Measurements from ENCODE around the gene DCLK2. TPM values are rescaled to one million over a fixed set of nuclear protein-coding genes. Genes with fewer than 3 reads are reported as not detected.

Gene DCLK2
- polyA plus RNA-seq, 1 of the 3 experiments (the other 2 are of a cell fraction) = 10.1 TPM

- TF ChIP-seq MAX (IDR thresholded peaks at IDR 0.05; ENCODE audit: low read depth) (no peak), NRF1 (IDR thresholded peaks at IDR 0.05; ENCODE audit: low read depth, low read length) (no peak), USF1 (IDR thresholded peaks at IDR 0.05; ENCODE audit: borderline replicate concordance, low read depth) (no peak), GABPA (IDR thresholded peaks at IDR 0.05; ENCODE audit: low read depth) (no peak), PBX3 (IDR thresholded peaks at IDR 0.05) (peak; percentile 39; the same call in 1 of the 2 replicates), USF2 (IDR thresholded peaks at IDR 0.05; ENCODE audit: borderline replicate concordance, low read depth, low read length) (no peak), POLR2AphosphoS5 (IDR thresholded peaks at IDR 0.05; ENCODE audit: low read depth, low read length) (no peak), RXRA (IDR thresholded peaks at IDR 0.05; ENCODE audit: borderline replicate concordance, low read depth) (peak; percentile 26; the same call in 1 of the 2 replicates), FOSL2 (IDR thresholded peaks at IDR 0.05; ENCODE audit: borderline replicate concordance, low read depth) (no peak), SIN3A (IDR thresholded peaks at IDR 0.05; ENCODE audit: borderline replicate concordance, low read depth, low read length) (no peak), EP300 (IDR thresholded peaks at IDR 0.05; ENCODE audit: borderline replicate concordance in 1 of 2, low read depth in 1 of 2, low read length in 1 of 2) (no peak; a peak in 2 of 4 replicates)
Measured at GRCh38 chr4:150164055-150164454, 85.8 kb downstream of the DCLK2 start (continued).

GRCh38 chr4:150164956-150165629 lies 86.8 kb downstream of the DCLK2 start:
- ChIA-PET CTCF (interaction anchor here (1.0 kb wide), 1 partner anchor 78 kb away, joined by 3 read pairs; no protein-coding TSS in a partner anchor), POLR2A (interaction anchor here (1.6 kb wide), 1 partner anchor 11 kb away, joined by 3 read pairs; no protein-coding TSS in a partner anchor)
- H3F3A ChIP-seq (replicated peaks; ENCODE audit: insufficient read depth) = peaks cover 19% of the 10 kb centered on the region
- no peak for TF ChIP-seq CHD2 (IDR thresholded peaks at IDR 0.05; ENCODE audit: low read length, partially characterized antibody)
- TF ChIP-seq ZBTB33 (IDR thresholded peaks at IDR 0.05; ENCODE audit: borderline replicate concordance, low read depth) = no peak
- no peak for TF ChIP-seq TAF1 (IDR thresholded peaks at IDR 0.05; ENCODE audit: borderline replicate concordance, low read depth, low read length)
- no peak for TF ChIP-seq MXI1 (IDR thresholded peaks at IDR 0.05; ENCODE audit: low read depth, low read length)
- TF ChIP-seq RCOR1 (IDR thresholded peaks at IDR 0.05; ENCODE audit: low read length) = no peak
- TF ChIP-seq FOSL2 (IDR thresholded peaks at IDR 0.05; ENCODE audit: borderline replicate concordance, low read depth) = no peak
- TF ChIP-seq RAD21 (IDR thresholded peaks at IDR 0.05; ENCODE audit: low read length) = no peak
- TF ChIP-seq CTCF (IDR thresholded peaks at IDR 0.05) = no peak
- TF ChIP-seq MEF2A (IDR thresholded peaks at IDR 0.05; ENCODE audit: borderline replicate concordance, low read depth) = no peak
- H3K9ac ChIP-seq = no peak overlapping the region
- peak overlapping the region in 1 of 2 experiments; percentile 40; a peak in 1 of 4 replicates for H3K27ac ChIP-seq (ENCODE audit: low read depth in 2 of 2, low read length in 1 of 2)
- H3K27me3 ChIP-seq (ENCODE audit: insufficient read depth) = no peaks in the 10 kb centered on the region
- H3K4me2 ChIP-seq = no peak overlapping the region
- H3K79me2 ChIP-seq (ENCODE audit: insufficient read depth) = peaks cover 74% of the 10 kb centered on the region
- peaks cover 4 to 9% of the 10 kb centered on the region in 2 experiments; a peak in 3 of 4 replicates for H3K4me1 ChIP-seq (ENCODE audit: control insufficient read depth in 1 of 2, insufficient read depth in 2 of 2, low read depth in 1 of 2, low read length in 1 of 2)
- no peaks in the 10 kb centered on the region for H3K9me2 ChIP-seq
- no peak overlapping the region for H3K4me3 ChIP-seq (ENCODE audit: low read depth in 2 of 2, low read length in 1 of 2)
- 87% methylated on average over 3 of the region's 3 CpGs for WGBS (ENCODE audit: low lambda C conversion rate)
- no peak for DNase-seq
- no peaks in the 10 kb centered on the region for H4K20me1 ChIP-seq (ENCODE audit: insufficient read depth)
- H3K9me3 ChIP-seq = no peaks in the 10 kb centered on the region
- peaks cover 0 to 11% of the 10 kb centered on the region in 2 experiments for H3K36me3 ChIP-seq (replicated peaks in 1 of 2; ENCODE audit: control insufficient read depth in 1 of 2, insufficient read depth in 2 of 2, low read length in 1 of 2)
- H2AFZ ChIP-seq (ENCODE audit: low read depth) = no peak overlapping the region

Data from SK-N-SH (cell line).